Vagina (tissue), 2 donors: Measurements from ENCODE around the gene DPP6. TPM values are rescaled to one million over a fixed set of nuclear protein-coding genes. Genes with fewer than 3 reads are reported as not detected.

Source experiments
- DNase-seq, 2 donors: peaks; one replicate each; pipeline ENCODE4 v3.0.0-alpha.2; 2017; ENCODE audit errors: extremely low spot score in 2 of 2
- H3K27ac ChIP-seq: fragments of 200-600 bp; sonication (generic); one replicate; pipeline ENCODE4 v1.5.1; 2019
- H3K27me3 ChIP-seq: fragments of 200-600 bp; sonication (generic); one replicate; pipeline ENCODE4 v1.5.1; 2019
- H3K36me3 ChIP-seq, 2 donors: fragments of 200-600 bp; sonication (generic); one replicate each; pipeline ENCODE4 v1.5.1; 2017 to 2019
- H3K4me1 ChIP-seq: fragments of 200-600 bp; sonication (generic); one replicate; pipeline ENCODE4 v1.5.1; 2019
- H3K4me3 ChIP-seq, 2 donors: fragments of 200-600 bp; sonication (generic); 1 replicate in 1 of 2; 2 replicates in 1 of 2; pipeline ENCODE4 v1.5.1; 2016 to 2019
- H3K9me3 ChIP-seq: fragments of 200-600 bp; sonication (generic); one replicate; pipeline ENCODE4 v1.5.1; 2019
- POLR2A ChIP-seq, 2 donors: fragments of 450-650 bp; IDR thresholded peaks; one replicate each; pipeline ENCODE4 v1.6.1; 2017; ENCODE audit warnings: antibody characterized with exemption in 2 of 2, mild to moderate bottlenecking in 2 of 2, moderate library complexity in 2 of 2
- POLR2AphosphoS5 ChIP-seq, 2 donors: sonication (generic); formaldehyde crosslinking; IDR thresholded peaks; one replicate each; pipeline ENCODE4 v1.9.0; 2017; ENCODE audit warnings: antibody characterized with exemption in 2 of 2, mild to moderate bottlenecking in 2 of 2, low read depth in 1 of 2; ENCODE audit not compliant: insufficient read depth in 1 of 2
- intact Hi-C: fragments of 100-400 bp; cut with DNase I; formaldehyde crosslinking; loops from one replicate; pipeline ENCODE4 v1.15.1; 2023
- total RNA-seq: library from RNA; depleted of rRNA; stranded (reverse); fragments of >200 nt; gene quantifications from one replicate; pipeline ENCODE4 v1.2.3, GENCODE V29; 2016
- TF ChIP-seq, protein P1 (sequence below), 3 experiments: fragments of 450-650 bp in 2 of 3; fragments of 200-600 bp in 1 of 3; sonication (generic) in 1 of 3; IDR thresholded peaks; one replicate each; pipeline ENCODE4 v1.5.1; 2017 to 2019; ENCODE audit warnings: antibody characterized with exemption in 3 of 3, mild to moderate bottlenecking in 2 of 3, moderate library complexity in 2 of 3

DPP6 gene
- total RNA-seq, 1 donor from 2014 or later, result 7.9 TPM

GRCh38 chr7:154200241-154200640 lies 148.0 kb downstream of the DPP6 start:
- DNase-seq, result no peak
- intact Hi-C loops, result no loop called here
- Histone ChIP-seq H3K9me3 (no peaks in the 10 kb centered on the region), H3K4me1 (no peaks in the 10 kb centered on the region), H3K36me3 (no peaks in the 10 kb centered on the region), H3K27ac (no peak overlapping the region), H3K4me3 (no peak overlapping the region), H3K27me3 (no peaks in the 10 kb centered on the region)
- TF ChIP-seq POLR2A (IDR thresholded peaks at IDR 0.05) (no peak), POLR2AphosphoS5 (IDR thresholded peaks at IDR 0.05; ENCODE audit: insufficient read depth in 1 of 2, low read depth in 1 of 2) (no peak)
- TF ChIP-seq, protein P1, sequence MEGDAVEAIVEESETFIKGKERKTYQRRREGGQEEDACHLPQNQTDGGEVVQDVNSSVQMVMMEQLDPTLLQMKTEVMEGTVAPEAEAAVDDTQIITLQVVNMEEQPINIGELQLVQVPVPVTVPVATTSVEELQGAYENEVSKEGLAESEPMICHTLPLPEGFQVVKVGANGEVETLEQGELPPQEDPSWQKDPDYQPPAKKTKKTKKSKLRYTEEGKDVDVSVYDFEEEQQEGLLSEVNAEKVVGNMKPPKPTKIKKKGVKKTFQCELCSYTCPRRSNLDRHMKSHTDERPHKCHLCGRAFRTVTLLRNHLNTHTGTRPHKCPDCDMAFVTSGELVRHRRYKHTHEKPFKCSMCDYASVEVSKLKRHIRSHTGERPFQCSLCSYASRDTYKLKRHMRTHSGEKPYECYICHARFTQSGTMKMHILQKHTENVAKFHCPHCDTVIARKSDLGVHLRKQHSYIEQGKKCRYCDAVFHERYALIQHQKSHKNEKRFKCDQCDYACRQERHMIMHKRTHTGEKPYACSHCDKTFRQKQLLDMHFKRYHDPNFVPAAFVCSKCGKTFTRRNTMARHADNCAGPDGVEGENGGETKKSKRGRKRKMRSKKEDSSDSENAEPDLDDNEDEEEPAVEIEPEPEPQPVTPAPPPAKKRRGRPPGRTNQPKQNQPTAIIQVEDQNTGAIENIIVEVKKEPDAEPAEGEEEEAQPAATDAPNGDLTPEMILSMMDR (IDR thresholded peaks at IDR 0.05), result no peak

- intact Hi-C loops, result no loop called here
- H3K4me1 ChIP-seq, result no peaks in the 10 kb centered on the region
- H3K4me3 ChIP-seq, result no peak overlapping the region
- no peaks in the 10 kb centered on the region for H3K27me3 ChIP-seq
- H3K9me3 ChIP-seq, result no peaks in the 10 kb centered on the region
- H3K27ac ChIP-seq, result no peak overlapping the region
- no peak for DNase-seq
- TF ChIP-seq POLR2AphosphoS5 (IDR thresholded peaks at IDR 0.05; ENCODE audit: insufficient read depth in 1 of 2, low read depth in 1 of 2) (no peak), POLR2A (IDR thresholded peaks at IDR 0.05) (no peak)
- TF ChIP-seq, protein P1 (IDR thresholded peaks at IDR 0.05), result no peak
- H3K36me3 ChIP-seq, result no peaks in the 10 kb centered on the region
These were observed 149.8 kb downstream of the DPP6 start for GRCh38 chr7:154202002-154202401.

GRCh38 chr7:154204046-154204445 lies 151.8 kb downstream of the DPP6 start:
- H3K4me3 ChIP-seq, result no peak overlapping the region
- no peaks in the 10 kb centered on the region for H3K27me3 ChIP-seq
- intact Hi-C loops, result no loop called here
- DNase-seq, result no peak
- H3K9me3 ChIP-seq, result no peaks in the 10 kb centered on the region
- H3K36me3 ChIP-seq, result no peaks in the 10 kb centered on the region
- TF ChIP-seq, protein P1 (IDR thresholded peaks at IDR 0.05), result no peak
- no peak for TF ChIP-seq POLR2A (IDR thresholded peaks at IDR 0.05)
- TF ChIP-seq POLR2AphosphoS5 (IDR thresholded peaks at IDR 0.05; ENCODE audit: insufficient read depth in 1 of 2, low read depth in 1 of 2), result no peak
- H3K4me1 ChIP-seq, result no peaks in the 10 kb centered on the region
- no peak overlapping the region for H3K27ac ChIP-seq

DNA sequence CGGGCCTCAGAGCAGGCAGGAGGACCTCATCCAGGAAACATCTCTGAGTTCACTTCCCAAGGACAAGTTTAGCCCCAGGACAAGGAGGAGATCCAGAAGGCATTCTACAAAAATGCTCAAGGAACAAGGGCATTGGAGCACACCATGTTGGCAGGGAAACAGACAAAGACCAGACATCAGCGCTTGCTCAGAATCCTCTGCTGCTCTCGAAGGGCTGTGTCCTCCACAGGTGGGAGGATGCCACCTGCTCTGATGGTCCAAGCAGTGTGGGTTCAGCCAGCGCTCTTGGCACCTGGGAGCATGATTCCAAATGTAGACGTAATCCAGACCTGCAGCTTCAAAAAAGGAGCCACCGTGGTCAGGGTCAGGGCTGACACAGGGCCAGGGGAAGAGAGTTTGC lies 160.7 kb downstream of the DPP6 start:
- no peak overlapping the region for H3K27ac ChIP-seq
- no peaks in the 10 kb centered on the region for H3K27me3 ChIP-seq
- TF ChIP-seq POLR2A (IDR thresholded peaks at IDR 0.05), result no peak
- TF ChIP-seq, protein P1 (IDR thresholded peaks at IDR 0.05), result no peak
- no peak for TF ChIP-seq POLR2AphosphoS5 (IDR thresholded peaks at IDR 0.05; ENCODE audit: insufficient read depth in 1 of 2, low read depth in 1 of 2)
- intact Hi-C loops, result no loop called here
- H3K9me3 ChIP-seq, result no peaks in the 10 kb centered on the region
- no peak for DNase-seq
- H3K36me3 ChIP-seq, result no peaks in the 10 kb centered on the region
- no peak overlapping the region for H3K4me3 ChIP-seq
- no peaks in the 10 kb centered on the region for H3K4me1 ChIP-seq

DNA sequence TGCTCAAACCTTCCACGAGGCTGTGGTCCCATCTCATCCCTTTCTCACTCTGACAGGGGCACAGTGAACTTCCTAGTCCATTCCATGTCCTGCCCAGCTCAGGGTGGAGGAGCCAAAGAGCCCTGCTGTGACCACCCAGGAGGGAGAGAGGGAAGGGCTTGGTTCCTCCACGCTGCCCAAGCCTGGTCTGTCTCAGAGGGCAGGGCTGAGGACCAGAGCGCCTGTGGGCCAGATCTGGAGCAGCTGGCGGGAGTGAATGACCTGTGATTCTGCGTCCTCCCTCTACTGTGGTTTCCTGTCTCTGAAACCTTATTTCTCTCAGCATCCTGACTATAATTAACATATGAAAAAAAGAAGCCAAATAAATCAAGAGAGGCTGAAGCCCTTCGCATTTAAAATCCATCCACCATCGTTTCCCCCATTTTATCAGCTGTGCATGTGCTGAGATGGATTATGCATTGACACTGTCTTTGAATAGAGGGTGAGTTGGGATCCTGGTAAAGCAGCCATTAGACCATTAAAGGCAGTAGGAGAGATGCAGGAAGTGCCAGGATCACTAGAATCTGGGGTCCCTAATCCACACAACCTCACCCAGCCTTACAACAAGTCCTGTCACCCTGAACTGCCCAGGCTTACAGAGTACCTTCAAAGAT lies 165.6 kb downstream of the DPP6 start:
- intact Hi-C loops, result no loop called here
- no peak for DNase-seq
- TF ChIP-seq, protein P1 (IDR thresholded peaks at IDR 0.05), result no peak
- TF ChIP-seq POLR2AphosphoS5 (IDR thresholded peaks at IDR 0.05; ENCODE audit: insufficient read depth in 1 of 2, low read depth in 1 of 2) (no peak), POLR2A (IDR thresholded peaks at IDR 0.05) (no peak)
- Histone ChIP-seq H3K27me3 (no peaks in the 10 kb centered on the region), H3K27ac (no peak overlapping the region), H3K36me3 (no peaks in the 10 kb centered on the region), H3K9me3 (no peaks in the 10 kb centered on the region), H3K4me3 (no peak overlapping the region), H3K4me1 (no peaks in the 10 kb centered on the region)
